Right cardiac atrium (tissue), 5 donors: Measurements from ENCODE around the gene DIP2C. TPM values are rescaled to one million over a fixed set of nuclear protein-coding genes. Genes with fewer than 3 reads are reported as not detected.

Experiments used
- ATAC-seq, 2 donors: fragments of 200-7000 bp; cut with Tn5 transposase; one replicate each; pipeline versions ENCODE4 v1.8.0 to v1.9.1; 2020; ENCODE audit warnings: moderate library complexity in 2 of 2, mild to moderate bottlenecking in 1 of 2
- DNase-seq, 3 donors: peaks; one replicate each; pipeline ENCODE4 v3.0.0-alpha.2; 2020
- H3K27ac ChIP-seq: one replicate; pipeline ENCODE4 v1.5.1; 2013; ENCODE audit warnings: mild to moderate bottlenecking, low read length, control low read depth, moderate library complexity
- H3K27me3 ChIP-seq: one replicate; pipeline ENCODE4 v1.6.1; 2013; ENCODE audit not compliant: control insufficient read depth, insufficient read depth
- H3K4me1 ChIP-seq: one replicate; pipeline ENCODE4 v1.6.1; 2013; ENCODE audit warnings: low read length; ENCODE audit not compliant: control insufficient read depth, insufficient read depth
- H3K4me3 ChIP-seq: one replicate; pipeline ENCODE4 v1.5.1; 2013; ENCODE audit warnings: low read length, control low read depth
- H3K9me3 ChIP-seq: one replicate; pipeline ENCODE4 v1.6.1; 2013; ENCODE audit warnings: low read length; ENCODE audit not compliant: control insufficient read depth
- WGBS: extraction: QIAGEN DNeasy Blood & Tissue Kit; methylation state at CpG from one replicate; pipeline ENCODE4 v1.1.7; 2013; 5-methylcytosine and 5-hydroxymethylcytosine counted together
- intact Hi-C, 4 donors: fragments of 100-400 bp; cut with DNase I; formaldehyde crosslinking; loops; one replicate each; pipeline versions ENCODE4 v1.11.0 to v1.14.0; 2022 to 2023
- polyA plus RNA-seq: library from polyadenylated mRNA; stranded (reverse); fragments of 200-250 nt; gene quantifications from one replicate; pipeline ENCODE4 v1.2.3, GENCODE V29; 2013
- total RNA-seq, 4 donors: library from RNA; stranded (reverse); fragmentation: NEBNext Ultra II Directional; extraction: Animal tissue kit (Norgen Biotek cat#: 25700); gene quantifications; one replicate each; pipeline ENCODE4 v1.2.1, GENCODE V29; 2021
- donor health status: healthy with polysubstance abuse.
- donor health status: DM: no; HTN: yes; CAD: no.
- donor health status: DM: no; HTN: no; CAD: no.
- donor health status: DM: no; HTN: yes; CAD: no; lungs with severe emphysema.
- donor health status: DM: yes; HTN: yes; CAD: no.

Gene DIP2C
- total and polyA plus RNA-seq, 5 donors = 7.9 to 31.5 (median 25.5) TPM

DNA sequence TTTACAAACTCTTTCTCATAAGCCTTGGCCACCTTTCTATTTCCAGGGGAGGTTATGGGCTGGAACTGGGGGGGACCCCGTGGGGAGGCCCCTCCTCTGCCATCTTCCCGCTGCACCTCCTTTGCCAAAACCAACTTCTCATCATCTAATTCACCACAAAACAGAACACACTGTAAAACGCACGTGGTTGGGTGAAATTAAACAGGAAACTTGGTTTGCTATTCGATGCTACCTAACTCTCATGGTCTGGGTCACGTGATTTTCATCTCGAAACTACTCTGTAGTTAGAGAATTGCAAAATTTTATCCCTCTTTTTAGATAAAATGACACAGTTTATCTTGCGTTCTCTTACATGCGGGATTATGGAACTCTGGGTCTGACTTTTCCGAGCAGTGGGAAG, 312.2 kb downstream of the DIP2C start:
- Histone ChIP-seq H3K9me3 (no peaks in the 10 kb centered on the region), H3K27me3 (no peaks in the 10 kb centered on the region), H3K4me3 (no peak overlapping the region), H3K4me1 (peaks cover 3% of the 10 kb centered on the region), H3K27ac (no peak overlapping the region)
- WGBS = 88% methylated on average over 10 of the region's 10 CpGs
- ATAC-seq (no peak), DNase-seq (no peak)
- intact Hi-C loops = no loop called here

DNA sequence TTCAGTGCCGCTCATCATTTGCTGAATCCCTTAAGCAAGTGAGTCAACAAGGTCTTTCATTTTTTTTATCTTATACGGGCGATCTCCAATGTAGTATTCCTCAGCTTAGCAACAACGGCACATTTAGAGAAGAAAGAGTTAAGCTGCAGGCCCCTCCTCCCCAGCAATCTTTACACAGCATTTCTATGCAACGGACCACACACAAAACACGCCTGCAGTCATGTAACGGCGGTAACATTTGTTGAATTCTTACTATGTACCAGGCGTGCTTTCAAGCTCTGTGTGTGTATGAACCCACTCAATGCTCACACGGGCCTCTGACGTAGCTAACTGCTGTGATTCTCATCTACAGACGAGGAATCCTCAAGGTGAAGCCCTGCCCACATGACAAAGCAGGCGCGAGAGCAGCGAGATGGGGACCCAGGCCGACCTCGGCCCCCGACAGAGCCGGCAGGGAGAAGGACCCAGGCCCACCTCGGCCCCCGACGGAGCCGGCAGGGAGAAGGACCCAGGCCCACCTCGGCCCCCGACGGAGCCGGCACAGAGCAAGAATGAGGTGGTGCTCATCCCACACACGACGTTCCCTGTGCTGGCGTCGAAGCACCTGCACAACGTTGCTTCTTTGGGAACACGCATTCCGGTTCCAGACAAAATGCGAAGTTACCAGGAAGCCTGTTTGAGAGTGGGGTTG, 313.5 kb downstream of the DIP2C start:
- DNase-seq = peak in 1 of 3 donors; percentile 17
- H3K4me3 ChIP-seq = no peak overlapping the region
- intact Hi-C loops = no loop called here
- H3K27ac ChIP-seq = no peak overlapping the region
- ATAC-seq = no peak
- WGBS = 90% methylated on average over 35 of the region's 35 CpGs
- H3K4me1 ChIP-seq = peaks cover 3% of the 10 kb centered on the region
- H3K9me3 ChIP-seq = no peaks in the 10 kb centered on the region
- H3K27me3 ChIP-seq = no peaks in the 10 kb centered on the region

- Histone ChIP-seq H3K27ac (no peak overlapping the region), H3K4me3 (no peak overlapping the region), H3K9me3 (no peaks in the 10 kb centered on the region), H3K27me3 (no peaks in the 10 kb centered on the region), H3K4me1 (no peaks in the 10 kb centered on the region)
- intact Hi-C loops = no loop called here
- WGBS = 77% methylated on average over 3 of the region's 3 CpGs
- ATAC-seq (peak in 1 of 2 donors; percentile 22), DNase-seq (no peak)
Observed at GRCh38 chr10:374354-374753, 315.1 kb downstream of the DIP2C start.

GRCh38 chr10:373526-374309, 315.8 kb downstream of the DIP2C start:
- H3K27me3 ChIP-seq = no peaks in the 10 kb centered on the region
- intact Hi-C loops = no loop called here
- no peaks in the 10 kb centered on the region for H3K9me3 ChIP-seq
- ATAC-seq = no peak
- no peak overlapping the region for H3K4me3 ChIP-seq
- H3K27ac ChIP-seq = no peak overlapping the region
- peak in 1 of 3 donors; percentile 57 for DNase-seq
- 48% methylated on average over 8 of the region's 8 CpGs for WGBS
- H3K4me1 ChIP-seq = no peaks in the 10 kb centered on the region

DNA sequence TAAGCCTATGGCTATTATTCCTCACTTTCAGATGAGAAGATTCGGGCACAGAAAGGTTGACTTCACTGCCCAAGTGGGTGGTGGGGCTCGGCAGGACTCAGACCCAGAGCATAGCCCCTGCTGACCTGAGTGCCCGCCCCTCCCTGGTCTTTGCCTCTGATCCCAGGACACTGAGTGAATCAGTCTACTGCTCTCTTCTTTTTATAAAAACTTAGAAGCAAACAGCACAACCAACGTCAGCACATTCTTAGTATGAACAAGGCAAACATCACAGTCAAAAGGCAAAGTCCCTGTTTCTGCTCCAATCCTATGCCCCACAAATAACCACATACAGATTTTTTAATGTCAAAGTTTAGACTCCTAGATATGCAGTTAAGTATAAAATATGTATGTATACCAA, 316.5 kb downstream of the DIP2C start:
- H3K4me3 ChIP-seq = no peak overlapping the region
- peak in 1 of 3 donors; percentile 24 for DNase-seq
- no peak overlapping the region for H3K27ac ChIP-seq
- peak; percentile 9 to 15 for ATAC-seq
- intact Hi-C loops = no loop called here
- no peaks in the 10 kb centered on the region for H3K9me3 ChIP-seq
- WGBS = 74% methylated on average over 4 of the region's 4 CpGs
- H3K27me3 ChIP-seq = no peaks in the 10 kb centered on the region
- no peaks in the 10 kb centered on the region for H3K4me1 ChIP-seq

GRCh38 chr10:372566-372965, 316.9 kb downstream of the DIP2C start:
- ATAC-seq (peak in 1 of 2 donors; percentile 6), DNase-seq (peak in 1 of 3 donors; percentile 41)
- H3K4me1 ChIP-seq = no peaks in the 10 kb centered on the region
- whole genome bisulfite sequencing = 79% methylated on average over 17 of the region's 17 CpGs
- no peaks in the 10 kb centered on the region for H3K9me3 ChIP-seq
- no peak overlapping the region for H3K4me3 ChIP-seq
- no peak overlapping the region for H3K27ac ChIP-seq
- H3K27me3 ChIP-seq = no peaks in the 10 kb centered on the region
- intact Hi-C loops = no loop called here

DNA sequence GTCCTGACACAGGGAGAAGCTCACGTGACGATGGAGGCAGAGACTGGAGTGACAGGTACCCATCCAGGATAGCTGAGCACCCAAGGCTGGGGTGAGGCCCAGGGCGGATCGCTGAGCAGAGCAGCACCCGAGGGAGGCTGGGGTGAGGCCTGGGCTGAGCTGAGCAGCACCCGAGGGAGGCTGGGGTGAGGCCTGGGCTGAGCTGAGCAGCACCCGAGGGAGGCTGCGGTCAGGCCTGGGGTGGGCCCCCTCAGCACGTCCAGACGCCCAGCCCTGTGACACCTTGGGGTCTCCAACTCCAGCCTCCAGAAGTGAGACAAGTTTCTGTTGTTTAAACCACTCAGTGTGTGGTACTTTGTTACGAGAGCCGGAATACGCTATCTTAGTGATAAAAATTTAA, 318.0 kb downstream of the DIP2C start:
- Histone ChIP-seq H3K4me3 (no peak overlapping the region), H3K27me3 (no peaks in the 10 kb centered on the region), H3K27ac (no peak overlapping the region), H3K9me3 (no peaks in the 10 kb centered on the region), H3K4me1 (no peaks in the 10 kb centered on the region)
- peak in 1 of 2 donors; percentile 28 for ATAC-seq
- 85% methylated on average over 13 of the region's 13 CpGs for WGBS
- DNase-seq = no peak
- intact Hi-C loops = no loop called here

DNA sequence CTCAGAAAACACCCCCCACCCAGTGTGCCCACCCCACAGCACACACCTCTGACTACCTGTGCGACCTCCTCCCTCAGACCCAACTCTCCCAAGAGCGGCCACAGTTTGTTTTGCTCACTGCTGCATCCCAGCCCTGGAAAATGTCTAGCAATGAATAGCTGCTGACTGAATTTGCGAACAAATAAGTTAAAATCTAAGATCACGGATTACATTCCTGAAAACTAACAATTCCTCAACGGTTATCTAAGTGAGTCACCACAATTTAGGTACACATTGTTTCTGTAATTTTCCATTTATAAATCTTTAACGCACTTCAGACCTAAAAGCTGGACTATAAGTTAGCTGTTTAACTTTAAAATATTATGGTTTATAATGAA, 319.0 kb downstream of the DIP2C start:
- intact Hi-C loops = no loop called here
- no peaks in the 10 kb centered on the region for H3K4me1 ChIP-seq
- no peak overlapping the region for H3K4me3 ChIP-seq
- DNase-seq = no peak
- no peak for ATAC-seq
- WGBS = 93% methylated on average over 6 of the region's 6 CpGs
- H3K27me3 ChIP-seq = no peaks in the 10 kb centered on the region
- H3K27ac ChIP-seq = no peak overlapping the region
- no peaks in the 10 kb centered on the region for H3K9me3 ChIP-seq

- Histone ChIP-seq H3K4me3 (no peak overlapping the region), H3K27me3 (no peaks in the 10 kb centered on the region), H3K27ac (no peak overlapping the region), H3K9me3 (no peaks in the 10 kb centered on the region), H3K4me1 (no peaks in the 10 kb centered on the region)
- ATAC-seq (peak in 1 of 2 donors; percentile 27), DNase-seq (no peak)
- WGBS = 72% methylated on average over 22 of the region's 22 CpGs
- intact Hi-C loops = no loop called here
Observed at GRCh38 chr10:369684-370448, 319.6 kb downstream of the DIP2C start.

- H3K27ac ChIP-seq = no peak overlapping the region
- DNase-seq = no peak
- 83% methylated on average over 18 of the region's 18 CpGs for WGBS
- no peaks in the 10 kb centered on the region for H3K4me1 ChIP-seq
- no peaks in the 10 kb centered on the region for H3K9me3 ChIP-seq
- ATAC-seq = no peak
- no peaks in the 10 kb centered on the region for H3K27me3 ChIP-seq
- intact Hi-C loops = no loop called here
- H3K4me3 ChIP-seq = no peak overlapping the region
Observed at GRCh38 chr10:369221-369683, 320.2 kb downstream of the DIP2C start.
